ENCODE data around the gene TTYH1. TPM values are rescaled to one million over a fixed set of nuclear protein-coding genes. Genes with fewer than 3 reads are reported as not detected.

Gene TTYH1
- total RNA-seq, 4 donors from 2014 or later, result 0.41 TPM; not detected in 3

- Histone ChIP-seq H3K27ac (no peak overlapping the region), H3K9me3 (no peaks in the 10 kb centered on the region), H3K36me3 (no peaks in the 10 kb centered on the region), H3K27me3 (no peaks in the 10 kb centered on the region), H3K4me3 (no peak overlapping the region), H3K4me1 (no peaks in the 10 kb centered on the region)
- DNase-seq, result no peak
- no peak for ATAC-seq
- in situ Hi-C loops (cut with MboI; ENCODE audit: low sequenced_read_pairs in 4 of 4) (no loop called here), intact Hi-C loops (cut with DNase I; ENCODE audit: low total_unique reads) (no loop called here)
- TF ChIP-seq POLR2A (IDR thresholded peaks at IDR 0.05) (no peak), CTCF (IDR thresholded peaks at IDR 0.05 in 4 of 5, conservative IDR thresholded peaks at IDR 0.05 in 1 of 5) (no peak)
These were observed 9.6 kb upstream of the TTYH1 start for GRCh38 chr19:54405628-54406027.

- H3K27me3 ChIP-seq, result no peaks in the 10 kb centered on the region
- TF ChIP-seq CTCF (IDR thresholded peaks at IDR 0.05 in 4 of 5, conservative IDR thresholded peaks at IDR 0.05 in 1 of 5) (no peak), POLR2A (IDR thresholded peaks at IDR 0.05) (no peak)
- H3K4me3 ChIP-seq, result no peak overlapping the region
- H3K36me3 ChIP-seq, result no peaks in the 10 kb centered on the region
- ATAC-seq (no peak), DNase-seq (no peak)
- in situ Hi-C loops (cut with MboI; ENCODE audit: low sequenced_read_pairs in 4 of 4) (no loop called here), intact Hi-C loops (cut with DNase I; ENCODE audit: low total_unique reads) (no loop called here)
- no peaks in the 10 kb centered on the region for H3K9me3 ChIP-seq
- H3K27ac ChIP-seq, result no peak overlapping the region
- H3K4me1 ChIP-seq, result no peaks in the 10 kb centered on the region
These were observed 7.5 kb upstream of the TTYH1 start for GRCh38 chr19:54407780-54408179.

GRCh38 chr19:54408456-54409026 is 6.7 kb upstream of the TTYH1 start:
- no peak overlapping the region for H3K4me3 ChIP-seq
- H3K27me3 ChIP-seq, result no peaks in the 10 kb centered on the region
- ATAC-seq (no peak), DNase-seq (no peak)
- TF ChIP-seq POLR2A (IDR thresholded peaks at IDR 0.05), result no peak
- no peak for TF ChIP-seq CTCF (IDR thresholded peaks at IDR 0.05 in 4 of 5, conservative IDR thresholded peaks at IDR 0.05 in 1 of 5)
- in situ Hi-C loops (cut with MboI; ENCODE audit: low sequenced_read_pairs in 4 of 4), result no loop called here
- intact Hi-C loops (cut with DNase I; ENCODE audit: low total_unique reads), result no loop called here
- no peak overlapping the region for H3K27ac ChIP-seq
- no peaks in the 10 kb centered on the region for H3K4me1 ChIP-seq
- H3K9me3 ChIP-seq, result no peaks in the 10 kb centered on the region
- no peaks in the 10 kb centered on the region for H3K36me3 ChIP-seq

- no peak for DNase-seq
- peaks cover 14 to 18% (median 16%) of the 10 kb centered on the region in 3 donors for H3K27me3 ChIP-seq
- TF ChIP-seq CTCF (IDR thresholded peaks at IDR 0.05 in 4 of 5, conservative IDR thresholded peaks at IDR 0.05 in 1 of 5), result no peak
- TF ChIP-seq POLR2A (IDR thresholded peaks at IDR 0.05), result no peak
- H3K36me3 ChIP-seq, result no peaks in the 10 kb centered on the region
- in situ Hi-C loops (cut with MboI; ENCODE audit: low sequenced_read_pairs in 4 of 4) (no loop called here), intact Hi-C loops (cut with DNase I; ENCODE audit: low total_unique reads) (no loop called here)
- no peaks in the 10 kb centered on the region for H3K9me3 ChIP-seq
- ATAC-seq, result no peak
- H3K4me3 ChIP-seq, result no peak overlapping the region
- no peak overlapping the region for H3K27ac ChIP-seq
- no peaks in the 10 kb centered on the region for H3K4me1 ChIP-seq
These were observed 4.2 kb upstream of the TTYH1 start for GRCh38 chr19:54411033-54411432.

- Histone ChIP-seq H3K4me1 (no peaks in the 10 kb centered on the region), H3K27ac (no peak overlapping the region), H3K36me3 (no peaks in the 10 kb centered on the region), H3K4me3 (no peak overlapping the region), H3K27me3 (peaks cover 28 to 37% (median 34%) of the 10 kb centered on the region in 3 donors), H3K9me3 (no peaks in the 10 kb centered on the region)
- intact Hi-C loops (cut with DNase I; ENCODE audit: low total_unique reads), result no loop called here
- in situ Hi-C loops (cut with MboI; ENCODE audit: low sequenced_read_pairs in 4 of 4), result no loop called here
- DNase-seq, result no peak
- TF ChIP-seq CTCF (IDR thresholded peaks at IDR 0.05 in 4 of 5, conservative IDR thresholded peaks at IDR 0.05 in 1 of 5), result no peak
- no peak for TF ChIP-seq POLR2A (IDR thresholded peaks at IDR 0.05)
- no peak for ATAC-seq
These were observed 2.4 kb upstream of the TTYH1 start for GRCh38 chr19:54412877-54413276.
